ENCODE data around the gene TAOK3.

DNA sequence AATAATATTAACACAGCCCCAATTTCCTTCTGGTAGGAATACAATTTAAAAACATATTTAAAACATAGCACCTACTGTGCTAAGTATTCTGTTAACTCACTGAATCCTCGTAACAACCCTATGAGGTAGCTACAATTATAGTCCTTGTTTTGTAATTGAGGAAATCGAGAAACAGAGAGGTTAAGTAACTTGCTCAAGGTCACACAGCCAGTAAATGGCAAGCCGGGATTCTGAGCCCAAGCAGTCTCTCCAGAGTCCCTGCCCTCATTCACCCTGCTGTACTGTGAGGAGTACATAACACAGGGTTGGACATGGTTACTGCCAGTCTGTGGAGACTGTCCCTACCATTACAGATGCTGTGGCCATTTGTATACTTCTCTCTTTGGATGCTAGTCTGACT lies 48.0 kb upstream of the TAOK3 start:
- TF ChIP-seq EP300 (IDR thresholded peaks at IDR 0.05): no peak
- TF ChIP-seq, protein P1, sequence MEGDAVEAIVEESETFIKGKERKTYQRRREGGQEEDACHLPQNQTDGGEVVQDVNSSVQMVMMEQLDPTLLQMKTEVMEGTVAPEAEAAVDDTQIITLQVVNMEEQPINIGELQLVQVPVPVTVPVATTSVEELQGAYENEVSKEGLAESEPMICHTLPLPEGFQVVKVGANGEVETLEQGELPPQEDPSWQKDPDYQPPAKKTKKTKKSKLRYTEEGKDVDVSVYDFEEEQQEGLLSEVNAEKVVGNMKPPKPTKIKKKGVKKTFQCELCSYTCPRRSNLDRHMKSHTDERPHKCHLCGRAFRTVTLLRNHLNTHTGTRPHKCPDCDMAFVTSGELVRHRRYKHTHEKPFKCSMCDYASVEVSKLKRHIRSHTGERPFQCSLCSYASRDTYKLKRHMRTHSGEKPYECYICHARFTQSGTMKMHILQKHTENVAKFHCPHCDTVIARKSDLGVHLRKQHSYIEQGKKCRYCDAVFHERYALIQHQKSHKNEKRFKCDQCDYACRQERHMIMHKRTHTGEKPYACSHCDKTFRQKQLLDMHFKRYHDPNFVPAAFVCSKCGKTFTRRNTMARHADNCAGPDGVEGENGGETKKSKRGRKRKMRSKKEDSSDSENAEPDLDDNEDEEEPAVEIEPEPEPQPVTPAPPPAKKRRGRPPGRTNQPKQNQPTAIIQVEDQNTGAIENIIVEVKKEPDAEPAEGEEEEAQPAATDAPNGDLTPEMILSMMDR (IDR thresholded peaks at IDR 0.05): no peak

Data from esophagus muscularis mucosa (tissue), 3 donors.